Stimulated activated CD4-positive, alpha-beta T cell treated with anti-CD3 and anti-CD28 coated beads, Interleukin-1b, Interleukin-23, amount 100 ng/mL, for 4 hours (primary cell): Measurements from ENCODE around the gene PER3.

Experiments used
- DNase-seq, 2 donors: peaks; one replicate each; pipeline ENCODE4 v3.0.0-alpha.2; 2020; ENCODE audit warnings: low read depth in 2 of 2

Gene PER3

GRCh38 chr1:7871136-7871535 is 87.0 kb downstream of the PER3 start:
- DNase-seq = no peak

GRCh38 chr1:7873801-7874795 is 90.0 kb downstream of the PER3 start:
- DNase-seq = no peak

- DNase-seq = no peak
Measured at GRCh38 chr1:7878027-7878426, 93.9 kb downstream of the PER3 start.

- DNase-seq = no peak
Measured at GRCh38 chr1:7879228-7879627, 95.1 kb downstream of the PER3 start.

- DNase-seq = no peak
Measured at GRCh38 chr1:7884757-7885156, 100.7 kb downstream of the PER3 start.

- DNase-seq = peak in 1 of 2 donors; percentile 6
Measured at GRCh38 chr1:7885513-7886404, 101.7 kb downstream of the PER3 start.

GRCh38 chr1:7886405-7886745 is 102.3 kb downstream of the PER3 start:
- no peak for DNase-seq

- no peak for DNase-seq
Measured at GRCh38 chr1:7888248-7889081, 104.4 kb downstream of the PER3 start.

GRCh38 chr1:7890853-7891252 is 106.8 kb downstream of the PER3 start:
- no peak for DNase-seq

- no peak for DNase-seq
Measured at GRCh38 chr1:7891804-7892203, 107.7 kb downstream of the PER3 start.

GRCh38 chr1:7893529-7894180 is 109.6 kb downstream of the PER3 start:
- no peak for DNase-seq
